ENCODE results near the gene EEFSEC.

Gene EEFSEC

GRCh38 chr3:128214056-128214455 is 60.8 kb downstream of the EEFSEC start:
- Histone ChIP-seq H3K36me3 (ENCODE audit: control insufficient read depth, insufficient read depth, low read length) (no peaks in the 10 kb centered on the region), H3K27me3 (replicated peaks; ENCODE audit: control insufficient read depth, insufficient read depth, low read length) (no peaks in the 10 kb centered on the region), H3K4me3 (replicated peaks; ENCODE audit: low read depth, low read length) (no peak overlapping the region)
- no peak for DNase-seq (ENCODE audit: extremely low read depth, insufficient read length)
- no peak for TF ChIP-seq CTCF (IDR thresholded peaks at IDR 0.05; ENCODE audit: insufficient read depth, low read length, poor library complexity, severe bottlenecking)

GRCh38 chr3:128215290-128215689 is 62.0 kb downstream of the EEFSEC start:
- no peak overlapping the region for H3K4me3 ChIP-seq (replicated peaks; ENCODE audit: low read depth, low read length)

GRCh38 chr3:128215800-128216495 is 62.7 kb downstream of the EEFSEC start:
- DNase-seq (ENCODE audit: extremely low read depth, insufficient read length): no peak
- Histone ChIP-seq H3K4me3 (replicated peaks; ENCODE audit: low read depth, low read length) (no peak overlapping the region), H3K27me3 (replicated peaks; ENCODE audit: control insufficient read depth, insufficient read depth, low read length) (no peaks in the 10 kb centered on the region), H3K36me3 (ENCODE audit: control insufficient read depth, insufficient read depth, low read length) (no peaks in the 10 kb centered on the region)
- no peak for TF ChIP-seq CTCF (IDR thresholded peaks at IDR 0.05; ENCODE audit: insufficient read depth, low read length, poor library complexity, severe bottlenecking)

More at GRCh38 chr3:128215290-128215689, 62.0 kb downstream of the EEFSEC start:
- Histone ChIP-seq H3K27me3 (replicated peaks; ENCODE audit: control insufficient read depth, insufficient read depth, low read length) (no peaks in the 10 kb centered on the region), H3K36me3 (ENCODE audit: control insufficient read depth, insufficient read depth, low read length) (no peaks in the 10 kb centered on the region)
- no peak for TF ChIP-seq CTCF (IDR thresholded peaks at IDR 0.05; ENCODE audit: insufficient read depth, low read length, poor library complexity, severe bottlenecking)
- no peak for DNase-seq (ENCODE audit: extremely low read depth, insufficient read length)

GRCh38 chr3:128217702-128218547 is 64.6 kb downstream of the EEFSEC start:
- DNase-seq (ENCODE audit: extremely low read depth, insufficient read length): peak; percentile 27
- Histone ChIP-seq H3K36me3 (ENCODE audit: control insufficient read depth, insufficient read depth, low read length) (no peaks in the 10 kb centered on the region), H3K4me3 (replicated peaks; ENCODE audit: low read depth, low read length) (no peak overlapping the region), H3K27me3 (replicated peaks; ENCODE audit: control insufficient read depth, insufficient read depth, low read length) (no peaks in the 10 kb centered on the region)
- no peak for TF ChIP-seq CTCF (IDR thresholded peaks at IDR 0.05; ENCODE audit: insufficient read depth, low read length, poor library complexity, severe bottlenecking)

- H3K36me3 ChIP-seq (ENCODE audit: control insufficient read depth, insufficient read depth, low read length): no peaks in the 10 kb centered on the region
- DNase-seq (ENCODE audit: extremely low read depth, insufficient read length): no peak
- H3K27me3 ChIP-seq (replicated peaks; ENCODE audit: control insufficient read depth, insufficient read depth, low read length): no peaks in the 10 kb centered on the region
- no peak for TF ChIP-seq CTCF (IDR thresholded peaks at IDR 0.05; ENCODE audit: insufficient read depth, low read length, poor library complexity, severe bottlenecking)
- H3K4me3 ChIP-seq (replicated peaks; ENCODE audit: low read depth, low read length): no peak overlapping the region
These were observed 65.4 kb downstream of the EEFSEC start for GRCh38 chr3:128218548-128219257.
